Lower leg skin (tissue), 4 donors: ENCODE data around the gene KCNC1. TPM values are rescaled to one million over a fixed set of nuclear protein-coding genes. Genes with fewer than 3 reads are reported as not detected.

Experiments
- DNase-seq, 2 donors: peaks; one replicate each; pipeline ENCODE4 v3.0.0-alpha.2; 2019; ENCODE audit warnings: low spot score in 2 of 2
- H3K4me3 ChIP-seq: fragments of 200-600 bp; sonication (generic); 2 replicates; pipeline ENCODE4 v1.5.1; 2017; ENCODE audit warnings: mild to moderate bottlenecking, low read depth; ENCODE audit not compliant: poor library complexity, severe bottlenecking
- CTCF ChIP-seq, 3 donors: fragments of 450-650 bp; IDR thresholded peaks; one replicate each; pipeline ENCODE4 v1.5.1; 2016; ENCODE audit warnings: antibody characterized with exemption in 3 of 3, mild to moderate bottlenecking in 3 of 3, moderate library complexity in 2 of 3
- POLR2A ChIP-seq, 2 donors: fragments of 450-650 bp; IDR thresholded peaks; one replicate each; pipeline ENCODE4 v1.6.1; 2016 to 2017; ENCODE audit warnings: antibody characterized with exemption in 2 of 2, mild to moderate bottlenecking in 1 of 2, moderate library complexity in 1 of 2
- WGBS, 2 donors: methylation state at CpG; one replicate each; pipeline ENCODE4 v1.1.5; 2018; 5-methylcytosine and 5-hydroxymethylcytosine counted together
- intact Hi-C: fragments of 100-400 bp; cut with DNase I; formaldehyde crosslinking; loops from one replicate; pipeline ENCODE4 v1.15.0; 2023; ENCODE audit warnings: low total_unique reads
- total RNA-seq, 4 donors: library from RNA; depleted of rRNA; stranded (reverse); fragments of >200 nt; gene quantifications; one replicate each; pipeline ENCODE4 v1.1.0, GENCODE V29; 2016

The KCNC1 gene
- total RNA-seq, 4 donors from 2014 or later = 0.06 TPM; not detected in 3

GRCh38 chr11:17750801-17751165 lies 16.2 kb downstream of the KCNC1 start:
- intact Hi-C loops = no loop called here
- WGBS, 2 donors = 80 to 82% methylated on average over 2 of the region's 2 CpGs
- TF ChIP-seq POLR2A (IDR thresholded peaks at IDR 0.05) = no peak
- TF ChIP-seq CTCF (IDR thresholded peaks at IDR 0.05) = no peak

GRCh38 chr11:17751558-17751957 lies 17.0 kb downstream of the KCNC1 start:
- intact Hi-C loops = no loop called here
- no peak for DNase-seq
- H3K4me3 ChIP-seq = no peak overlapping the region
- TF ChIP-seq POLR2A (IDR thresholded peaks at IDR 0.05) = no peak
- no peak for TF ChIP-seq CTCF (IDR thresholded peaks at IDR 0.05)
- WGBS, 2 donors = 78 to 82% methylated on average over 2 of the region's 2 CpGs

More at GRCh38 chr11:17750801-17751165, 16.2 kb downstream of the KCNC1 start:
- no peak overlapping the region for H3K4me3 ChIP-seq
- DNase-seq = no peak

- 68 to 71% methylated on average over 7 of the region's 7 CpGs for WGBS, 2 donors
- H3K4me3 ChIP-seq = no peak overlapping the region
- intact Hi-C loops = no loop called here
- no peak for TF ChIP-seq CTCF (IDR thresholded peaks at IDR 0.05)
- no peak for TF ChIP-seq POLR2A (IDR thresholded peaks at IDR 0.05)
- no peak for DNase-seq
Measured at GRCh38 chr11:17752144-17752543, 17.6 kb downstream of the KCNC1 start.

GRCh38 chr11:17753153-17753552 lies 18.6 kb downstream of the KCNC1 start:
- 79 to 87% methylated on average over 2 to 5 of the region's 5 CpGs for WGBS, 2 donors
- intact Hi-C loops = no loop called here
- TF ChIP-seq POLR2A (IDR thresholded peaks at IDR 0.05) (no peak), CTCF (IDR thresholded peaks at IDR 0.05) (no peak)
- no peak overlapping the region for H3K4me3 ChIP-seq
- DNase-seq = no peak

GRCh38 chr11:17753641-17754040 lies 19.1 kb downstream of the KCNC1 start:
- 84 to 86% methylated on average over 10 of the region's 10 CpGs for WGBS, 2 donors
- DNase-seq = no peak
- intact Hi-C loops = no loop called here
- TF ChIP-seq CTCF (IDR thresholded peaks at IDR 0.05) (no peak), POLR2A (IDR thresholded peaks at IDR 0.05) (no peak)
- H3K4me3 ChIP-seq = no peak overlapping the region

- WGBS, 2 donors = 82 to 84% methylated on average over 3 of the region's 3 CpGs
- intact Hi-C loops = no loop called here
- H3K4me3 ChIP-seq = no peak overlapping the region
- TF ChIP-seq POLR2A (IDR thresholded peaks at IDR 0.05) = no peak
- DNase-seq = no peak
Measured at GRCh38 chr11:17755891-17756290, 21.3 kb downstream of the KCNC1 start.
